HUES48 (cell line): ENCODE measurements around the gene ACTR3C.
"Not testable (repeated sequence)": the region's sequence is repeated elsewhere in the genome, so short reads cannot be mapped to it uniquely, and the experiment has no call there.

Source experiments
- H3K27ac ChIP-seq: one replicate; pipeline ENCODE4 v1.7.0; 2013; ENCODE audit warnings: low read depth, low read length, inconsistent platforms
- H3K27me3 ChIP-seq: 2 replicates; pipeline ENCODE4 v1.6.1; 2013; ENCODE audit warnings: mild to moderate bottlenecking, low read length; ENCODE audit not compliant: control insufficient read depth, insufficient read depth
- H3K36me3 ChIP-seq: 2 replicates; pipeline ENCODE4 v1.6.1; 2013; ENCODE audit warnings: low read length; ENCODE audit not compliant: control insufficient read depth, insufficient read depth
- H3K4me1 ChIP-seq: 2 replicates; pipeline ENCODE4 v1.6.1; 2013; ENCODE audit warnings: mild to moderate bottlenecking, low read length; ENCODE audit not compliant: control insufficient read depth, insufficient read depth
- H3K4me3 ChIP-seq: 2 replicates; pipeline ENCODE4 v1.5.1; 2013; ENCODE audit warnings: mild to moderate bottlenecking, low read depth, low read length
- H3K9ac ChIP-seq: 2 replicates; pipeline ENCODE4 v1.6.1; 2013; ENCODE audit warnings: mild to moderate bottlenecking, low read depth, low read length, moderate library complexity
- H3K9me3 ChIP-seq: 2 replicates; pipeline ENCODE4 v1.6.1; 2013; ENCODE audit warnings: low read length; ENCODE audit not compliant: control insufficient read depth, insufficient read depth

The ACTR3C gene

GRCh38 chr7:150311146-150311545, 12.2 kb downstream of the ACTR3C start:
- H3K27ac ChIP-seq: no peak overlapping the region
- H3K27me3 ChIP-seq: peaks cover 9% of the 10 kb centered on the region
- H3K9ac ChIP-seq: no peak overlapping the region
- no peak overlapping the region for H3K4me3 ChIP-seq
- H3K9me3 ChIP-seq: no peaks in the 10 kb centered on the region; the same call in 1 of the 2 replicates
- H3K4me1 ChIP-seq: peaks cover 29% of the 10 kb centered on the region
- no peaks in the 10 kb centered on the region for H3K36me3 ChIP-seq

GRCh38 chr7:150308575-150308974, 14.8 kb downstream of the ACTR3C start:
- H3K4me3 ChIP-seq: no peak overlapping the region
- H3K27ac ChIP-seq: no peak overlapping the region
- H3K4me1 ChIP-seq: peaks cover 20% of the 10 kb centered on the region
- H3K27me3 ChIP-seq: peaks cover 9% of the 10 kb centered on the region
- H3K9ac ChIP-seq: no peak overlapping the region
- H3K9me3 ChIP-seq: no peaks in the 10 kb centered on the region; the same call in 1 of the 2 replicates
- no peaks in the 10 kb centered on the region for H3K36me3 ChIP-seq

DNA sequence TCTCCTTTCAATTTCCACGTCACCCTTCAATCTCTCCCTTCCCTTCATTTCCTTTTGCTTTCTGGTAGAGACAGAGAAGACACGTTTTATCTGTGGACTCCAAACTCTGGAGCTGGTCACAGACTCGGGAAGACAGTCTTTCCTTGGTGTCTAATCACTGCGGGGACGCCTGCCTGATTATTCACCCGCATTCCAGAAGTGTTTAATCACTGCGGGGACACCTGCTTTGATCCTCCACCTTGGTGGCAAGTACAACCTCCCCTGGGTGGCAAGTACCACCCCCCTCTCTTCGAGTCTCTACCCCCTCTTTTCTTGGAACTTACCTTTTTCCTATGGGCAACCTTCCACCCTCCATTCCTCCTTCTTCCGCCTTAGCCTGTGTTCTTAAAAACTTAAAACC, 15.4 kb downstream of the ACTR3C start:
- Histone ChIP-seq H3K4me3 (no peak overlapping the region), H3K4me1 (peaks cover 14% of the 10 kb centered on the region), H3K27ac (no peak overlapping the region)

DNA sequence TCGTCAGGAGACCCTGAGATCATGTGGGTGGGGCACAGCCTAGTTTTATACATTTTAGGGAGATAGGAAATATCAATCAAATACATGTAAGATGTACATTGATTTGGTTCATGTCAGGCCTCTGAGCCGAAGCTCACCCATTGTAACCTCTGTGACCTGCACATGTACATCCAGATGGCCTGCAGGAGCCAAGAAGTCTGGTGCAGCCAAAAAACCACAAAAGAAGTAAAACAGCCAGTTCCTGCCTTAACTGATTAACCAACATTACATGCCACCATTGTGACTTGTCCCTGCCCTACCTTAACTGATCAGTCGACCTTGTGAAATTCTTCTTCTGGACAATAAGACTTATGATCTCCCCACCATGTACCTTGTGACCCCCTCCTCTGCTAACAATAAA, 16.2 kb downstream of the ACTR3C start:
- H3K27me3 ChIP-seq: peaks cover 9% of the 10 kb centered on the region
- no peaks in the 10 kb centered on the region; the same call in 1 of the 2 replicates for H3K9me3 ChIP-seq
- no peak overlapping the region for H3K4me3 ChIP-seq
- H3K27ac ChIP-seq: no peak overlapping the region
- no peak overlapping the region for H3K9ac ChIP-seq
- H3K4me1 ChIP-seq: peaks cover 6% of the 10 kb centered on the region
- no peaks in the 10 kb centered on the region for H3K36me3 ChIP-seq

More for the DNA sequence above, 15.4 kb downstream of the ACTR3C start:
- peaks cover 9% of the 10 kb centered on the region for H3K27me3 ChIP-seq
- H3K36me3 ChIP-seq: no peaks in the 10 kb centered on the region
- H3K9me3 ChIP-seq: no peaks in the 10 kb centered on the region; the same call in 1 of the 2 replicates
- H3K9ac ChIP-seq: no peak overlapping the region

- H3K27ac ChIP-seq, H3K27me3 ChIP-seq: not testable (repeated sequence)
These were observed 17.0 kb downstream of the ACTR3C start for GRCh38 chr7:150306377-150306776.

DNA sequence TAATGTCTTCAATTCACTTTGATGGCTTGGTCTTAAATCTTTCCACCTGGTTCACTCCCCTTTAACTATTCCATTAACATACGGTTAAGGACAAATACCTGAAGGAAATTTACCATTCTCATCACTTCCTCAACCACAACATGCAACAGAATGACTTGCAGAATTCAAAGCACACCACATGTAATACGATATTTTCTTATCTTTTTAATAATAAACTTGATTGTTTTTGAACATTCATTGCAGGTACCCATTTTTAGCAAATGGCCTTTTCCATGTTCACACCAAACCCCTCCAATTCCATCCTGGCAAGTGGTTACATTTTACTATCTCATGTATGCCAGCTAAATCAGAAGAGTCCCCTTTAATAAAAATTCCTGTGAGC, 17.5 kb downstream of the ACTR3C start:
- not testable (repeated sequence) for H3K9ac ChIP-seq, H3K4me1 ChIP-seq, H3K9me3 ChIP-seq, H3K4me3 ChIP-seq, H3K36me3 ChIP-seq, H3K27me3 ChIP-seq, H3K27ac ChIP-seq

More at GRCh38 chr7:150306377-150306776, 17.0 kb downstream of the ACTR3C start:
- not testable (repeated sequence) for H3K36me3 ChIP-seq, H3K9me3 ChIP-seq, H3K4me1 ChIP-seq, H3K9ac ChIP-seq, H3K4me3 ChIP-seq

- H3K4me3 ChIP-seq, H3K4me1 ChIP-seq, H3K9me3 ChIP-seq, H3K36me3 ChIP-seq, H3K9ac ChIP-seq, H3K27me3 ChIP-seq, H3K27ac ChIP-seq: not testable (repeated sequence)
These were observed 18.0 kb downstream of the ACTR3C start for GRCh38 chr7:150305259-150305902.

GRCh38 chr7:150304499-150305258, 18.7 kb downstream of the ACTR3C start:
- not testable (repeated sequence) for H3K27ac ChIP-seq, H3K4me1 ChIP-seq, H3K9ac ChIP-seq, H3K27me3 ChIP-seq, H3K4me3 ChIP-seq, H3K9me3 ChIP-seq, H3K36me3 ChIP-seq

- not testable (repeated sequence) for H3K27me3 ChIP-seq, H3K36me3 ChIP-seq, H3K27ac ChIP-seq, H3K9ac ChIP-seq, H3K9me3 ChIP-seq, H3K4me1 ChIP-seq, H3K4me3 ChIP-seq
These were observed 20.4 kb downstream of the ACTR3C start for GRCh38 chr7:150302908-150303310.

GRCh38 chr7:150297978-150298377, 25.4 kb downstream of the ACTR3C start:
- H3K27ac ChIP-seq, H3K27me3 ChIP-seq, H3K4me1 ChIP-seq, H3K4me3 ChIP-seq, H3K9ac ChIP-seq, H3K9me3 ChIP-seq, H3K36me3 ChIP-seq: not testable (repeated sequence)

DNA sequence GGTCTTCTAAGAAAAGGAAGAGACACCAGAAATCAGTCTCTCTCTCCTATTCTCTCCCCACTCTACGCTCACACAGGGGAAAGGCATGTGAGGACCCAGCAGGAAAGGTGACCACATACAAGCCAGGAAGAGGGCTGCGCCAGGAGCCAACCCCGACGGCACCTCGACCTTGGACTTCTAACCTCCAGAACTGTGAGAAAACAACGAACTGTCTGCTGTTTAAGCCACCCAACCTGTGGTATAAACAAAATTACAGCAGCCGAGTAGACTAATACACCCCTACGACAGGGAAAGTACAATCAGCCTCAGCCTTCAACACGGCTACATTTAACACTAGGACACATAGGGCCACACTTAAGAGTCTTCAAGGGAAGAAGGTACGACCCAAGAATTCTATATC, 26.5 kb downstream of the ACTR3C start:
- H3K36me3 ChIP-seq, H3K9me3 ChIP-seq, H3K27me3 ChIP-seq, H3K4me3 ChIP-seq, H3K4me1 ChIP-seq, H3K27ac ChIP-seq, H3K9ac ChIP-seq: not testable (repeated sequence)
